GM18870 (cell line): Measurements from ENCODE around the gene RTP1.
"Not testable (repeated sequence)": the region's sequence is repeated elsewhere in the genome, so short reads cannot be mapped to it uniquely, and the experiment has no call there.

Experiments
- ATAC-seq: cut with Tn5 transposase; IDR thresholded peaks from one replicate; pipeline ENCODE4 v1.9.1; 2021; ENCODE audit warnings: moderate library complexity; ENCODE audit not compliant: unreplicated experiment

The RTP1 gene

GRCh38 chr3:187237741-187238140, 40.5 kb downstream of the RTP1 start:
- no peak for ATAC-seq

GRCh38 chr3:187238239-187238638, 41.0 kb downstream of the RTP1 start:
- no peak for ATAC-seq

GRCh38 chr3:187238835-187239234, 41.5 kb downstream of the RTP1 start:
- not testable (repeated sequence) for ATAC-seq

GRCh38 chr3:187242435-187242834, 45.1 kb downstream of the RTP1 start:
- ATAC-seq, result no peak

GRCh38 chr3:187242900-187243299, 45.6 kb downstream of the RTP1 start:
- no peak for ATAC-seq

GRCh38 chr3:187243933-187244524, 46.7 kb downstream of the RTP1 start:
- ATAC-seq, result no peak

GRCh38 chr3:187247398-187247797, 50.1 kb downstream of the RTP1 start:
- ATAC-seq, result no peak
